HG02840 (cell line): ENCODE data around the gene KNCN.

Experiments used
- ATAC-seq: cut with Tn5 transposase; IDR thresholded peaks from one replicate; pipeline ENCODE4 v1.9.1; 2021; ENCODE audit warnings: mild to moderate bottlenecking, moderate library complexity, moderate number of reproducible peaks; ENCODE audit not compliant: unreplicated experiment, low FRiP score

Gene KNCN

DNA sequence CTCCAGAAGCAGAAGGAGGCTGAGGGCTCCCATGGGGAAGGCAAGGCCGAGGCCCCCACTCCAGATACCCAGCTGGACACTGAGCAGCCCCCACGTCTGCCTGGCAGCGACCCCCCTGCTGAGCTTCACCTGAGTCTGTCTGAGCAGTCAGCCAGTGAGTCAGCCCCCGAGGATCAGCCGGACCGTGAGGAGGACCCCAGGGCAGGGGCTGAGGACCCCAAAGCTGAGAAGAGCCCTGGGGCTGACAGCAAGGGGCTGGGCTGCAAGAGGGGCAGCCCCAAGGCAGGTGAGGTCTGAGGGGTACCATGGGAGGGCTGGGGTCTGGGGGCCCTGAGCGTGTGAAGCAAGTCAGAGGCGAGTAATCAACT, 40.5 kb downstream of the KNCN start:
- no peak for ATAC-seq

DNA sequence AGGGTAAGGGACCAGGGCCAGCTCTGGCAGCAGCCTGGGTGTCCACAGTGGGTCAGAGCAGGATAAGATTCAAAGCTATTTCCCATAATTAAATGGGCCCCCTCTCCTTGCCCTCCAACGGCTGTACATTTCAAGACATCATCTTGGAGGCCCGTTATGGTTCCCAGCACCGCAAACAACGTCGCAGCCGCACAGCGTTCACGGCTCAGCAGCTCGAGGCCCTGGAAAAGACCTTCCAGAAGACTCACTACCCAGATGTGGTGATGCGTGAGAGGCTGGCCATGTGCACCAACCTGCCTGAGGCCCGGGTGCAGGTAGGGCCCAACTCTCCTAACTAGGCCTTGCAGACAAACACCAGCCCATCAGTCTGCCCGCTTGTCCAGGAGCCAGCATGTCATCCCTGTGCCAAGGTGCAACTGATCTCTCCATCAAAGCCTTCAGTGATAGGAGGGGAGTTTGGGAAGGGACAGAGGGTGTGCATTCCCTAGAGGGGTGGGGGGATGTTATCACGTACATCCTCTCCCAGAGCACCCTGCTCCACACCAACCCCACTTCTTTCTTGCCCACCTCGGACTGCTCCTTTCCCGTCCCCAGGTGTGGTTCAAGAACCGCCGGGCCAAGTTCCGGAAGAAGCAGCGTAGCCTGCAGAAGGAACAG, 41.0 kb downstream of the KNCN start:
- ATAC-seq, result no peak

DNA sequence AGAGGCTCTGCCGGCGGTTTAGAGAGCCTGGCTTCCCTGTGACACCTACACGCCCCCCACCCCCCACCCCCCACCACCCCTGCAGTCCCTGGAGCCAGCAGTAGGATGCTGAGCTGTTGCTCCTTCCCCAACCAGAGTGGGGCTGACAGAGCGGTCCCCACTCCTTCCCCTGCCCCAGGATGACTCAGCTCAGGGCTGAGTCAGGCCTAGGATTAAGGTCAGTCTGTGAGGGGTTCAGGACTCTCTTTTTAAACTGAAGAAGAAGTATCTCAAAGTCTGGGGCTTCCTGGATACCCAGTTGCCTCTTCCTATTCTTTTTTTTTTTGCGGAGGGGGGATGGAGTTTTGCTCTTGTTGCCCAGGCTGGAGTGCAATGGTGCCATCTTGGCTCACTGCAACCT, 42.7 kb downstream of the KNCN start:
- ATAC-seq, result no peak

DNA sequence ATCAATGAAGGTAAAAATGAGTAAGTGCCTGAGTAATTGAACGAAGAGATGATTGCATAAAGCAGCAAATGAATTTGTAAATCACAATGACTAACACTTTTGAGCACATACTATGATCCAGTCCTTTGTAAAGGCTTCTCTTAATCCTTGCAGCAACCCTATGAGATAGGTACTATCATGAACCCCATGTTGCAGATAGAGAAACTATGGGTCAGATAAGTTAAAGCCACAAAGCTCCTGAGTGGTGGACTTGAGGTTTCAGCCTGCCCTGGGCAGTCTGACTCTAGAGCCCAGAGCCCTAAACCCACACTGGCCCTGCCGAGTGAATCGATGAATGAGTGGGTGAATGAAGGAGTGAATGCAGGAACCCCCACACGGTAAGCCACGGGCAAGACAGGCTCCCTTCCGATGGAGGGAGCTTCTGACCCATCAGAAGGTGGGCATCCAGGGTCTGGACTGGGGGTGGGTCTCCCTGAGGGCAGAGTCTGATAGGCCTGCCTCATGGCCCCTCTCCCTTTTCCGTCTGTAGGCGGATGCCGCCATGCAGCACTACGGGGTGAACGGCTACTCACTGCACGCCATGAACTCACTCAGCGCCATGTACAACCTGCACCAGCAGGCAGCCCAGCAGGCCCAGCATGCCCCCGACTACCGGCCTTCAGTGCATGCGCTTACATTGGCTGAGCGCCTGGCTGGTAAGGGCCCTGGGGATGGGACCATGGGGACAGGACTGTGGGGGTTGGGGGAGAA, 44.8 kb downstream of the KNCN start:
- ATAC-seq, result no peak

DNA sequence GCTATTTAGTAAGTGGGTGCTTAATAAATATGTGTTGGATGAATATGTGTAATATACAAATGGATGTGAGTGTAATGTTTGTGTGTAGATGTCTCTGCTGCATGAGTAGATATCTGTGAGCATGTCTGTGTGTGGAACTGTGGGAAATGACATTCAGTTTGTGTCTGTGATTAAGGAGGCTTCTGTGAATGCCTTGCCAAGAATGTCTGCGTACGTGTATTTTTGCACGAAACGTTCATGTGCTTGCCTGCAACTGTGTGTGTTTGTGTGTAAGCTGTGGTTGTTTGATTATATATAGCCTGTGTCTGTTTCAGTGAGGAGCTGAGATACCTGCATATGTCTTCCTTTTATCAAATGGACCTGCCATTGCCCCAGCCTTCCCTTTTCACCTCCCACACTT, 48.0 kb downstream of the KNCN start:
- ATAC-seq, result no peak

DNA sequence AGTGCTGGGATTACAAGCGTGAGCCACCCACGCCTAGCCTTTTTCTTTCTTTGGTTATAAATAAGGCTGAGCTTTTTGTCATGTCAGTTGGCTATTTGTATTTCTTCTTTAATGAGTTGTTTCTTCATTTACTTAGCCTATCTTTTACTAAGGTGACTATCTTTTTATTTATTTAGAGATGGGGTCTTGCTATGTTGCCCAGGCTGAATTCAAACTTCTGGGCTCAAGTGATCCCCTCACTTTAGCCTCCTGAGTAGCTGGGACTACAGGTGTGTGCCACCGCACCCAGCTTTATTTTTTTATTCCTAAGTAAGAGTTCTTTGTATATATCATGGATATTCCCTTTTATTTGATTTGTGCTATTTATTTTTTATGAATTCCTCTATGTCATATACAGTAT, 49.9 kb downstream of the KNCN start:
- no peak for ATAC-seq

DNA sequence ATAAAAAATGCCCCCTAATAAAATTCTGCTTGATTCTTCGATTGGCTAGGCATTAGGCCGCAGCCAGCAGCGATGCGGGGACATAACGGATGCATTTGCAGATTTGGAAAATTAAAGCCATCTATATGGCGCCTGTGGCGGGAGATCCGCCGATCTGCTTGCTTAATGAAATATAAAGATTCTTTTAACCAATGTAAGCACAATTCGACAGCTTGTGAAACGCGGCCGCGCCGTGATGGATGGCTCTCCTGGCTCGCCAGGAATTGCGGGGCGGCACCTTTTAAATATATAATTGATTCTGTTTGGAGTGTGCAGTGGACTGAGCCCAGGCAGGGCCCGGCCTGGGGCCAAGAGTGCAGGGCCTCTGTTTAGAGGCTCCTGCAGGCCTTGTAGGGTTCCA, 53.8 kb downstream of the KNCN start:
- no peak for ATAC-seq

DNA sequence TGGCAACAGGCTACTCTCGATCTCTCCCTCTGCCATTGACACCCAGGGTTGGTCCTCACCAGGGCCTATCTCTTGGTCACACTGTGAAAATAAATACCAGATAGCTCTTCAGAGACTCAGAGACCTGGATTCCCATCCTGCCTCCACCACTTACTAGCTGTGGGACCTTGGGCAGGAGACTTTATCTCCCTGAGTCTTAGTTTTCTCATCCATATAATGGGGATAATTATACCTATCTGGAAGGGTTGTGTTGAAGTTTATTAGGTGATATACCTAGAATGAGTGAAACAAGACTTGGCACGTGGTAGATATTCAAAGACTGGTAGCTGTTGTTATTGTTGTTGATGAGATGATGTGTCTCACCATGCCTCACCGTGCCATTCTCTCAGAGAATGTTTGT, 54.4 kb downstream of the KNCN start:
- no peak for ATAC-seq

DNA sequence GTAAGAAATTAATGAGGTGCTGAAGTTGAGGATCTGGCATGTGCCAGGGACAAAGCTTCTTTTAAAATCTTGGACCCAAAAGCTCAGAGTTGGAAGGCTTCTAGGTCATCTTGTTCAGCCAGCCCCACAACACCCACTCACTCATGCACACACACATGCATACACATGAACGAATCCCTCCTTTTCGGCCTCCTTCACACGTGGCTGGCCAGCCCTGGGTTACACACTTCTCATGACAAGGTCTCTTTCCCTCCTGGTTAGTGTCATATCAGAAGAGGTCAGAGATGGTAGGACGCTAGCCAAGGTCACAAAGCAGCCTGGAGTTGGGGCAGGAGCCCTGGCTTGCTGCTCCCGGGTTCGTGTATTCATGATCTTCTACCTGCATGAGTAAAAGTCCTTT, 54.9 kb downstream of the KNCN start:
- ATAC-seq, result no peak

DNA sequence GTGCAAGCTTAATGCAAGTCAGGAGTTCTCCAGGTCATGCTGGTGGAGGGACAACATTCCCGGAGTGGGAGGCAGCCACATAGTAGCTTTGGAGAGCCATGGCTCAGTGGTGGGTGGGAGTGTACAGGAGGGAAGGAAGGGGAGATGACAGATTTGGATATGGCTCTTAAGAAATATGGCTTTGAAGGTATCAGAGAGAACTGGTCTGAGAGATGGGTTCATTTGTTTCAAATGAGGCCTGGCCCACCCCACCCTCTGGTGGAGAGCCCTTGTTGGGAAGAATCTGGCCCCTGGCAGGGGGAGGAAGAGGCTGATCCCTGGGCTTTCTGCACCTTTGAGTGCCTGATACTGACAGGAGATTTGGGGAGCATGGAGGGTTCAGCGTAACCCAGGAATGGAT, 55.7 kb downstream of the KNCN start:
- no peak for ATAC-seq
